B cell (primary cell): ENCODE measurements around the gene CDC42BPA.

ENCODE experiments used
- CTCF ChIP-seq: fragments of 200-600 bp; IDR thresholded peaks from one replicate; pipeline ENCODE4 v1.8.0; 2022; ENCODE audit warnings: antibody characterized with exemption, mild to moderate bottlenecking
- EZH2 ChIP-seq: IDR thresholded peaks from 2 replicates; pipeline ENCODE4 v1.6.1; 2012; ENCODE audit warnings: borderline replicate concordance, low read depth, mild to moderate bottlenecking, moderate library complexity, low read length; ENCODE audit not compliant: insufficient read depth, poor library complexity, severe bottlenecking

DNA sequence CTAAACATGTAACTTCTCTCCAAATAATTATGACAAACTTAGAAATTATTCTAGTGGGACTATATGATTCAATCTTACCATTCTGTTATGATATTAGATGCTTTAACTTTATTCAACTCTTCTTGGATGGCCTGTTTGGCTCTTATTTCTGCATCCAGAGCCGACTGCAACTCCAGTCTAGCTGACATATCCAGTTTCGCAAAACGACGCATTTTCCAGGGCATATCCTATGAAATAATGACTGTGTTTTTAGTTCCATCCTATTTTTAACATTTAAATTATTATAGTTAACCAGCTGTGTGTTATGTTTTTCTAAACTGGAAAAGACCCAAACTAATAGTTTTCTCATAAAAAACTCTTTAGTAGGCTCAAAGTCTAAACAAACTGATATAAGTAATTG is 244.5 kb downstream of the CDC42BPA start:
- no peak for TF ChIP-seq CTCF
- no peak for TF ChIP-seq EZH2
